Activated CD8-positive, alpha-beta memory T cell treated with anti-CD3 and anti-CD28 coated beads, Interleukin-2, amount 50 U/mL, for 1 hour (primary cell): ENCODE measurements around the gene SPRR2G.
"Not testable (repeated sequence)": the region's sequence is repeated elsewhere in the genome, so short reads cannot be mapped to it uniquely, and the experiment has no call there.

Source experiments
- DNase-seq: peaks from one replicate; pipeline ENCODE4 v3.0.0-alpha.2; 2020; ENCODE audit errors: extremely low read depth

SPRR2G gene

DNA sequence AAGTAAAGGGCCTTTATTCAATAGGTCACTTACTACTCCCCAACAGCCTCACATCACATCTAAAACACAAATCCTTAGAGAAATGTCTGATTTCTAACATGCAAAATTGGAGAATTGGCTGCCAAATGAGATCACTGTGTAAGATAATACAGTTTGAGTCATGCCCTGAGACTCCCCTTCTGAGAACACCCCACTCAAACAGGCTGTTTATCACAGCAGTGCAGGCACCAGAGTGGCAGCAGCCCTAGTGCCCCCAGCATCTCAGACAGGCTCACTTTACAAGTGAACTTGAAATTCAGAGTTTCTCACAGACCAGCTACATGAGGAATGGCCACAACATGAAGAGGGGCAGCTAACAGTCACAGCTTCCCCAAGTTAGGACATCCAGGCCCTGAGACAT, 35.4 kb downstream of the SPRR2G start:
- not testable (repeated sequence) for DNase-seq

DNA sequence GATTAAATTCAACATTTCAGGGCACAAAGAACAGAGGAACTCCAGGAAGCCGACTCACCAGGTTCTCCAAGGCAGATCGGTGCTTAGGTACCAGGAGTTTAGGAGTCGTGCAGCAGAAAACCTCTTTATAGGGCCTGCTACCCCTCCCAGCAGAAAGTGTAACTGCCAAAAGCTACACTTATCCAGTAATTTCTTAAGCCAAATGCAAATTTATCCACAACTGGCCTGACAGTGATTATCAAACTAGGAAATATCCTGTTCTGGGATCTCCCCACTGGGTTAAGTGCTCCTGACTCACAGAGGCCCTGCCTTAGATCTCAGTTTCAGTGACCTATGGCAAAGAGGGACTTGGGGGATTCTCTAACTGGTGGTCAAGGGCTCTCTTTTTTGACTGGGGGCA, 37.3 kb downstream of the SPRR2G start, which contains the start of gene SPRR2F:
Gene SPRR2F, minus strand, starts transcription at position 101 of the 400 bp plus-strand sequence. CDS start 783 bp downstream, outside the sequence.
- no peak for DNase-seq

DNA sequence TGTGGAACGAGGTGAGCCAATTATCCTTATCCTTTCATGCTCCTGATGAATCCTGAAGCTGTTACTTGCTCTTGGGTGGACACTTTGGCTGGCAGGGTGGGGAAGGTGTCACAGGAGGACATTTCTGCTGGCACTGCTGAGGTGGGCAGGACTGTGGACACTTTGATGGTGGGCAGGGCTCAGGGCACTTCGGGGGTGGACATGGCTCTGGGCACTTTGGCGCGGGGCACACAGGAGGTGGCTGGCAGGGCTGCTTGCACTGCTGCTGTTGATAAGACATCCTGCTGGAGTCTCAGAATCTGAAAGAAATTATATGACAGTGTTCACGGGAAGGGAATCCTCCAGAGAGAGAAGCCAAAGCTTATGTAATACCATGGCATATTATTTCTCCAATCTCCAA, 38.2 kb downstream of the SPRR2G start:
- DNase-seq = not testable (repeated sequence)

DNA sequence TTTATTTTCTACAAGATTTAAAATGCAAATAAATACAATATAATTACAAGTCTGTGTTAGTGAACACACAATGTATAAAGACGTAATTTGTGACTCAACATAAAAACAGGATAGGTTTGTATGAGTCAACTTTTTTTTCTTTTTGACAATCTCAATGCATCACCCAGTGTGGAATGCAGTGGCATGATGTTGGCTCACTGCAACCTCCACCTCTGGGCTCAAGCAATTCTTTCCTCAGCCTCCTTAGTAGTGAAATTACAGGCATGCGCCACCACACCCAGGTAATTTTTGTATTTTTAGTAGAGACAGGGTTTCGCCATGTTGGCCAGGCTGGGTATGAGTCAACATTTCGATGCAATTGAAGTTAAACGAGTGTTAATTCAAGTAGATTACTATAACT, 50.4 kb downstream of the SPRR2G start:
- DNase-seq = no peak
